LNCaP clone FGC (cell line): Measurements from ENCODE around the gene NTPCR.

Experiments used
- DNase-seq: peaks from one replicate; pipeline ENCODE4 v3.0.0-alpha.2; 2011; ENCODE audit warnings: low read depth
- H3K4me3 ChIP-seq: 2 replicates; pipeline ENCODE4 v1.5.1; 2011; ENCODE audit warnings: mild to moderate bottlenecking, low read depth, low read length, control low read depth
- CTCF ChIP-seq: IDR thresholded peaks from 2 replicates; pipeline ENCODE4 v1.5.1; 2012; ENCODE audit warnings: mild to moderate bottlenecking; ENCODE audit not compliant: control insufficient read depth, insufficient read depth; ENCODE audit errors: extremely low read depth

NTPCR gene

GRCh38 chr1:232950197-232951176 is at the start of gene NTPCR:
NTPCR (plus strand) TSS chr1:232950611; CDS start chr1:232950711, 100 bp downstream.
- H3K4me3 ChIP-seq: peak within 1 kb of the TSS; percentile 79
- TF ChIP-seq CTCF: no peak
- peak; percentile 63 for DNase-seq

GRCh38 chr1:232900818-232901217 is 49.6 kb upstream of the NTPCR start:
- no peak for DNase-seq
- no peak for TF ChIP-seq CTCF
- H3K4me3 ChIP-seq: no peak overlapping the region

DNA sequence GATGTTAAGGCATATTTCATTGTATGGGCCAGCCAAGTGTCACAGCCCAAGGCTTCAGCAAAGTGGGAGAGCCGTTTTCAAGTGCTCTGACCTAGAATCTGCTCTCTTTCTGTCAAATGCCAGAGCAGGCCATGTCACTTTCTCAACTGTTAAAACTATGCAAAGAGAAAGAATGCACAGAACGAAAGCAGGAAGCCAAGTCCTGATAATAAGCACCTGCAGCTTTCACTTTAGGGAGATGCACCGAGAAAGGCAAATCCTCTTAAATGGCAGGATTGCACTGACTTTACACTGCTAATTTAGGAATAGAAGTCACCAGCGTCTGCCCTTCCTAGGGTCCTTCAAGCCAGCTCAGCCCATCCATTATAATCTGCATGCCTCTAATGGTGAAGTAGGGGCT is 49.2 kb upstream of the NTPCR start:
- no peak for DNase-seq
- no peak for TF ChIP-seq CTCF
- no peak overlapping the region for H3K4me3 ChIP-seq

DNA sequence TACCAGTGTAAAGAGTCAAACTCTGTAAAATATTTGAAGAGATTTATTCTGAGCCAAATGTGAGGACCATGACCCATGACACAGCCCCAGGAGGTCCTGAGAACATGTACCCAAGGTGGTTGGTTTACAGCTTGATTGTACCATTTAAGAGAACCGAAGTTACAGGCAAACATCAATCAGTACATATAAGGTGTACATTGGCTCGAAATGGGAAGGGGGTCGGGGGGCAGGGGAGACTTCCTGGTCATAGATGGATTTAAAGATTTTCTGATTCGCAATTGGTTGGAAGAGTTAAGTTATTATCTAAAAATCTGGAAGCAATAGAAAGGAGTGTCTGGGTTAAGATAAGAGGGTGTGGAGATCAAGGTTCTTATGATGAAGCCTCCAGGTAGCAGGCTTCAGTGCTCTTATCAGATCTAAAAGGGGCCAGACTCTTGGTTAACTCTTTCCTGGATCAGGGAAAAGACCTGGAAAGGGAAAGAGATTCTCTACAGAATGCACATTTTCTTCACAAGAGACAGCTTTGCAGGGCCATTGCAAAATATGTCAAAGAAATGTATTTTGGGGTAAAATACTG is 47.5 kb upstream of the NTPCR start:
- DNase-seq: no peak
- no peak overlapping the region for H3K4me3 ChIP-seq
- TF ChIP-seq CTCF: no peak

DNA sequence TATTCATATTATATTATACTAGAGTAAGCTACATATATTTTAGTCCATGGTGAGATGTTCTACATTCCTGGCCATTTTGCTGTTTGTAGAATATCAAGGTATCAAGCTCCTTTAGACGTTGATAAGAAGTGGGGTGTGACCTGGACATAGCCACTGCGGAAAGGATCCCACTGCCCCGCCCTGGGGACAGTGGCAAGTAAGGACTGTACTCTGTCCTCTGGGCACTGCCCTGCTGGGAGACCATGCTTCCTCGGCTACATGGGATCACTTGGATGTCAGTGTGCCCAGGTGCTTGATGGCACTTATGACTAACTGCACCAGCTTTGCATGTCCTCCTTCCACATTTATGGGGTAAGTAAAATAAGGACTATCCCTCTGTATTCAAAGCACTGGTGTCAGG is 46.3 kb upstream of the NTPCR start:
- no peak for DNase-seq
- TF ChIP-seq CTCF: no peak
- no peak overlapping the region for H3K4me3 ChIP-seq

GRCh38 chr1:232904566-232904965 is 45.8 kb upstream of the NTPCR start:
- DNase-seq: no peak
- TF ChIP-seq CTCF: no peak
- no peak overlapping the region for H3K4me3 ChIP-seq
